ENCODE measurements around the gene TGM5.
"Not testable (repeated sequence)": the region's sequence is repeated elsewhere in the genome, so short reads cannot be mapped to it uniquely, and the experiment has no call there.

- TF ChIP-seq CTCF, POLR2A (IDR thresholded peaks at IDR 0.05): not testable (repeated sequence)
These were observed 5.2 kb upstream of the TGM5 start for GRCh38 chr15:43271908-43272307.

All from adrenal gland (tissue), 5 donors.